ENCODE data around the gene OSBP2. TPM values are rescaled to one million over a fixed set of nuclear protein-coding genes. Genes with fewer than 3 reads are reported as not detected.
"Not testable (repeated sequence)": the region's sequence is repeated elsewhere in the genome, so short reads cannot be mapped to it uniquely, and the experiment has no call there.

The OSBP2 gene
- total RNA-seq, 2 donors from 2014 or later: 2.9 to 5.1 TPM

DNA sequence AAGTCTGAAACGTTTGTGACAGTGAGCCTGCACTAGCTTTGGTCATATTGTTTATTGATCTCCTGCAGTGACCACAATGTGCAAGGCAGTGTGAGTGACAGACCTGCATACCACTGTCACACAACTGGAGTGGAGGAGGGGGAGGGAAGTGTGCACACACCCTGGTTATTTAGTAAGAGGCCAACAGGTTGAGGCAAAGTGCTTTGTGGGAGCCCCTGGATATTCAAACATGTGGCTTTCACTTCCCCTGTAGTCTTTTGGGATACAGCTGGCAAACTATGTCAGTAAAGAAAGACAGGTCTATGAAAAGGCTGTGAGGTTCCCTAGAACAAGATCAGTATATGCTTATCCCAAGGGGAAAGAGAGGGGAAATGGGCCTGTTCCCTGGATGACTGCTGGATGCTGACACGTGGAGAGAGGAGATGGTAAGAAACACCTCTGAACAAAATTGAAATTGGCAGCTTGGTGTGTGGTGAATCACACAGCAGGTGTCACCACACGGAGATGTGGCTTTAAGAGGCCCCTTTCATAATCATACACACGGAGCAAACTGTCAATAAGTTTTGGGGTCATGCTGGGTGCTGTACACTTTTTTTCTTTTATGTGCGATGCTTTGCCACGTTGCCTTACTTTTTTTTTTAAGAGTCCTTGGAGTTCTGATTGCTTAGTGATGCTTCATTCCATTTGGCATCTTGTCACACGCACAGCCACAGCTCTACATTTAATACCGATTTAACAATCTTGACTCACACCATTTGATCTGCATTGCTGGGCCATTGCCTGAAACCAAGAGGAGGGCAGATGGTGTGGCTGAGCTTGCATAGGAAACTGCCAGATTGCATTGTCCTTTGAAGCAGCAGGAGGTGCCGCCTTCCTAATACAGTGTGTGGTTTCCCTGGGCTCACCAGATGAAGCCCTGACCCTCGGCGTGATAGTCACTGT lies 11.3 kb downstream of the OSBP2 start:
- ATAC-seq (no peak), DNase-seq (no peak)
- intact Hi-C loops (cut with DNase I, micrococcal nuclease): no loop called here

DNA sequence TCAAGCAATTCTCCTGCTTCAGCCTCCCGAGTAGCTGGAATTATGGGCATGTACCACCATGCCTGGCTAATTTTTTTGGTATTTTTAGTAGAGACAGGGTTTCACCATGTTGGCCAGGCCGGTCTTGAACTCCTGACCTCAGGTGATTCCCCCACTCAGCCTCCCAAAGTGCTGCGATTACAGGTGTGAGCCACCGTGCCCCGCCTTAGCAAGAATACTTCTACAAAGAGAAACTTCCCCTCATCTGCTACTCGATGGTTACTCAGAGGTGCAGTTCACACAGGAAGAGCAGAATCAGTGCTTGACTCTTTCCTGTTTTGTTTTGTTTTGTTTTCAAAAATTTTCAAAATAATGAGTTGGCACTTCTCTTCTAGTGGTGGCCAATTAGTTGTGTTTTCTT lies 15.3 kb downstream of the OSBP2 start:
- DNase-seq; ATAC-seq; intact Hi-C loops (cut with DNase I, micrococcal nuclease): not testable (repeated sequence)

DNA sequence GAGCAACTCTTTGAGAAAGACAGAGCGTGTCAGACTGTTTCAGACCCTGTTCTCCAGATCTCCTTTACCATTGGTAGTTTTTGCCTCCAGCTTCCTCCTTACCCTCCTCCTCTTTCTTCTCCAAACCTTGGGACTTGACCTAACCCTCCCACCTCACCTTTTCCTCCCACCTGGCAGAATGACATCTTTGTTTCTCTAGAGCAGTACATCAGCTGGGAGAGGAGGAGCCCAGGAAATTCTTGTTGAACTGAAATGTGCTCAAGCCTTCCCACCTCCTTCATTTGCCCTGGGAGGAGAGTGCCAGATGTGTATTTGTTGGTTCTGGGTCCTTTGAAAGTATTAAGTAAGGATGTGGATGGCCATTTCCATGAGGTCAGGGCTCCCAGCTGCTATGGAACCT lies 17.4 kb downstream of the OSBP2 start:
- DNase-seq (no peak), ATAC-seq (no peak)
- intact Hi-C loops (cut with DNase I, micrococcal nuclease): no loop called here

DNA sequence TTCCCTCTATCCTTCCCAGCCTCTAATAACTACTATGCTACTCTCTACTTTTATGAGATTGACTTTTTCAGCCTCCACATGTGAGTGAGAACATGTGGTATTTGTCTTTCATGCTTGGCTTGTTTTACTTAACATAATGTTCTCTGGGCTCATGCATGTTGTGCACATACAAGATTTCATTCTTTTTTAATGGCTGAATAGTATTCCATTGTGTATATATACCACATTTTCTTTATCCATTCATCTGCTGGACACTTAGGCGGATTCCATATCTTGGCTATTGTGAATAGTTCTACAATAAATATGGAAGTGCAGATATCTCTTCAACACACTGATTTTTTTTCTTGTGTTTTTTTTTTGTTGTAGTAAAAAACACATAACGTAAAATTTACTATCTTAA lies 19.4 kb downstream of the OSBP2 start:
- intact Hi-C loops (cut with DNase I, micrococcal nuclease): no loop called here
- DNase-seq: no peak
- ATAC-seq: no peak

DNA sequence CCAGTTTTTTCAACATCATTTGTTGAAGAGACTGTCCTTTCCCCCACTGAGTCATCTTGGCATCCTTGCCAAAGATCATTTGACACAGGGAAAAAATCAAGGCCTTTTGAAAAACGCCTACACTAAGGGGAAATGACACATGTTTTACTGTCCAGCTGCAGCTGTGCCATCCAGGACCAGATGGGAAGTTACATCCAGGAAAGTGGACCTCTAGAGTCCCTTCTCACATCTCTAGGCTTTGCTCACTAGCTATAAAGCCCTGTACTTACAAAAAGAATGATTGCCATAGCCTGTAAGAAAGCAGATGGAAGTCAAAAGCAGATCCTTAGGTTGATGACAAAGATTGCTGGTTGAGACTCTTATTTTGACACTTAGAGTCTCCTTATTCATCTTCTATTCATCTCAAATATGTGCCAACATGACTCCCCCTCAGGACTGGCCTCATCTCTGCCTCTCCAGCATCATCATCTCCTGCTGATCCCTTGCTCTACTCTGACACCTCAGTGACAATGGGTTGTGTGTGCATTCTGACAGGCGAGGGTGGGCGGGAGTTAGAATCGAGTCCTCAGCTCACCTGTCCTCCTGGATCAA lies 22.8 kb downstream of the OSBP2 start:
- ATAC-seq: no peak
- intact Hi-C loops (cut with DNase I, micrococcal nuclease): no loop called here
- DNase-seq: no peak

DNA sequence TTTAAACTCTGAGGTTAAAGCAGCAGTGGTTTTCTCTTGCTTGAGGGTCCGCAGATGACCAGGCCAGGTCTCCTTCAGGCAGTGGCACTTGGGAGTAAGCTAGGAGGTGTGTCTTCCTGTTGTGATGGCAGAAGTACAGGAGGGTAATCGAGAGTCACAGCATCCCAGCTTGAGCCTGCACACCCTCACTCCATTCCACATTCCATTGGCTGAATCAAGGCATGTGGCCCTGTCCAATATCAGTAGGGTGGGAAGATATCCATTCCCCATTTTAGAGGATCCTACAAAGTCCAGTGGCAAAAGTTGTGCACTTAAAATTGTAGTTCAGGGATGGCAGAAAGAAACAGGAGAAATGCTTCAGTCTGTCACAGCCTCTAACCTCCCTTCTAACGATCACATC lies 23.3 kb downstream of the OSBP2 start:
- DNase-seq (no peak), ATAC-seq (no peak)
- intact Hi-C loops (cut with DNase I, micrococcal nuclease): no loop called here

DNA sequence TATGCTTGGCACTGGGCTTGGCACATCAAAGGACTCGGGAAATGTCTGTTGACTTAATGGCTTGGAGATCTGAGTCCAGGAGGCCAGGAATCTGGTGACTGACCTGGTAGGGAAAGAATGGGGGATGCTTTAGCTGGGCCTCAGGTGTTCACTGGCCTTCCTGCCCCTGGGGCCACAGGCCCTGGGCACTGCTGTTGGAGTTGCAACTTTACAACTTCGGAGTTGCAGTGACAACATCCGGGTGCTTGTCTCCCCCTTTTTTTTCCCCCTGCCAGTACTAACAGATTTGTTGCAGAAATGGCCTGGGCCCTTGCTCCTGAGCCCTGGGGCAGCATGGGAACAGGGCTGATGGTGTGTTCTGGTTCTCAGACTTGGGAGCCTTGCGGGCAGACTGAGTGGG lies 23.8 kb downstream of the OSBP2 start:
- ATAC-seq (no peak), DNase-seq (no peak)
- intact Hi-C loops (cut with DNase I, micrococcal nuclease): no loop called here

DNA sequence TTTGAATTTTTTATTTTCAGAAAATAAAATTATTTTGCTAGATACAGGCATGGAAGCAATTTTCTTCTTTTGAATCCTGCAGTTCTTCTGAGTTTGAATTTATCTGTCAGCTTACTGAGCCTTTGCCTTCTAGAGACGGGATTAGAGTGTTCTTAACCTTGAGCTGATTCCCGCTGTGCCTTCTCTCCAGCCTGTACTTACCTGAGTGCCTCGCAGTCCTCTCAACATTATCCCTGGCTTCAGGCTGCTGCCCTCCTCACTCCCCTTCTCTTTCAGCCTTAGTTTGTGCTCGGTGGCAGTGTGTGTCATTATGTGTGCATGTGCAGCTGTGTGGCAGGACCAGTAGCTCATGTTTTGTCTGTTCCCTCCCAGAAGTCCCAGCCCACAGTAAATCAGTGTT lies 24.3 kb downstream of the OSBP2 start:
- intact Hi-C loops (cut with DNase I, micrococcal nuclease): no loop called here
- no peak for DNase-seq
- ATAC-seq: no peak

DNA sequence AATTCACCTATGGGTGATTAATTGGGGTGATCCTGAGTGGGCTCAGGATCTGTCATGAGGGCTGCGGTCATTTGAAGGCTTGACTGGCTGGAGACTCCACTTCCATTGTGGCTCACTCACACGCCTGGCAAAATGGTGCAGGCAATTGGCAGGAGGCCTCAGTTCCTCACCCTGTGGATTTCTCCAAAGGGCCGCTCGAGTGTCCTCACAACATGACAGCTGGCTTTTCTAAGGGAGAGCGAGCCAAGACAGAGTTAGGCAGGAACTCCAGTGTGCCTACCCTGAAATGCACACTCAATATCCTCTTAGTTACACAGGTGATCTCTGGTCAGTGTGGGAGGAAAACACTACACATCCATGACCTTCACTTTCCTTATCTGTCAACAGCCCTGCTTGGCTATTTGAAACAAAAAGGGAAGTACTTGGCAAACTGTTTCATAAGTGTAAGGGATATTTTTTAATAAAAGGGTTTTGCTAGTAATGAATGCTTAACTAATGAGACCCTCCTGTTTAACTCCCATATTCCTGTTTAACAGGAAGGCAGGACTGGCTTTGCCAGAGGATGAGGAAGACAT lies 25.7 kb downstream of the OSBP2 start:
- DNase-seq: no peak
- intact Hi-C loops (cut with DNase I, micrococcal nuclease): no loop called here
- no peak for ATAC-seq

DNA sequence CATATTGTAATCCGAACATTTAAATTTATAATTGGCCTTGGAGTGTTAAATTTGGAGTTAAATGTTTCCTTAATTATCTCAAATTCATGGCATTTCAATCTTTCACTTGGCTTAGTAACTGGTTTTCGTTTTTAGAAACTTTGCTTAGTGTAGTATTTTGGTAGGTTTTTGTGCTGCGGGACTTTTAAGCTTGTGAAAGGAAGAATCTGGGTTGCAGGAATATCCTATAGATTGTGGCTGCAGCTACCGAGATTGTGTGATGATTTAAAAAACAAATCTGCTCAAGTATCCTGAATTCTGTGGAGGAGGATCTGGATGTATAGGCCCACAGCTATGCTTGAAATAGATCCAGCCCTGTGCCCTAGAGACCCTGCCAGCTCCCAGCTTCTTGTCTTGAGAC lies 27.1 kb downstream of the OSBP2 start:
- DNase-seq (no peak), ATAC-seq (no peak)
- intact Hi-C loops (cut with DNase I, micrococcal nuclease): no loop called here

DNA sequence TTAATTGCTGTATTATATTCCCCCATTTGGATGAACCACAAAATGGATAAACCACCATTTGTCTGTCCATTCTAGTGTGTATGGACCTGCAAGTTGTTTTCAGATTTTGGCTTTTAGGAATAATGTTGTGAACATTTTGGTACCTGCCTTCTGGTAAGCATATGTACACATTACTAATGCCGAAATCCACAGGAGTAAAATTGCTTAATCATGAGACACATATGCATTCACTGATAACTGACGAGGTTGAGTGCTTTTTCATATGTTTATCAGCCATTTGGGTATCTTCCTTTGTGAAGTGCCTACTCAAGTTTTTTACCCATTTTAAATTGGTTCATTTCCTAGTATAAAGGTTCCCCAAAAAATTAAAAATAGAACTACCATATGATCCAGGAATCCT lies 34.2 kb downstream of the OSBP2 start:
- ATAC-seq (no peak), DNase-seq (no peak)
- intact Hi-C loops (cut with DNase I, micrococcal nuclease): no loop called here

DNA sequence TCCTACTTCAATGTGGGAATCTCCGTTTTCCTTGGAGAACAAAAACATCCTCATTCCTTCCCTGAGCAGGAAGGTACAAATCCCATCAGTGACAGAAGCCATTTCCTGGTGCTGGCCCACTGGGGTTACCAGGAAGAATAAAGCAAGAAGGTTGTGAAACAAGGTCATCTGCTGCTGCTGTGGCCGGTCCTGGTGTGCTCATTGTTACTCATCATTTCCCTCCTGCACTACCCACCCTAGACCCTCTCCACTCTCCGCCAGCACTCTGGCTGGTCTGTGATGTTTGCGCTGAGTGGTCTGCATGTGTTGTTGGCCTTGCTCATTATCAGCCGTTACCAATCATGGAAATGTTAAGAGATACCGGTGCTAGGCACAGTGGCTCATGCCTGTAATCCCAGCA lies 37.0 kb downstream of the OSBP2 start:
- ATAC-seq: no peak
- no peak for DNase-seq
- intact Hi-C loops (cut with DNase I, micrococcal nuclease): no loop called here

DNA sequence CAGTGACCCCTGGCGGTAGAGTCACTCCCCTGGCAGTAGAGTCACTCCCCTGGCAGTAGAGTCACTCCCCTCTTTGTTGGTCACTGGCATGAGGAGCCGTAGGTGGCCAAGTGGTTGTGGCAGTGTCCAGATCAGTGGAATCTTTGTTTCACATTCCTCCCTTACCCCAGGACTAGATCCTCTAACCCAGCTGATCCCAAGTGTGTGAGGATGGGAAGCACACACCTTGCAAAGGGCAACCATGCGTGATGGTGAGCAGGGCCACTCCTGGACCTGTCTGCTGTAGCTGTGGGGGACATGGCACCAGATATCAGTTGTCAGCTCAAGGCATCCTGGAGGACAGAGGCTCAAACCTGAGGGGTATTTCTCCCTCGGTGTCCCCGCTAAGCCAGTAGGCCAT lies 37.8 kb downstream of the OSBP2 start:
- ATAC-seq (no peak), DNase-seq (no peak)
- intact Hi-C loops (cut with DNase I, micrococcal nuclease): no loop called here

DNA sequence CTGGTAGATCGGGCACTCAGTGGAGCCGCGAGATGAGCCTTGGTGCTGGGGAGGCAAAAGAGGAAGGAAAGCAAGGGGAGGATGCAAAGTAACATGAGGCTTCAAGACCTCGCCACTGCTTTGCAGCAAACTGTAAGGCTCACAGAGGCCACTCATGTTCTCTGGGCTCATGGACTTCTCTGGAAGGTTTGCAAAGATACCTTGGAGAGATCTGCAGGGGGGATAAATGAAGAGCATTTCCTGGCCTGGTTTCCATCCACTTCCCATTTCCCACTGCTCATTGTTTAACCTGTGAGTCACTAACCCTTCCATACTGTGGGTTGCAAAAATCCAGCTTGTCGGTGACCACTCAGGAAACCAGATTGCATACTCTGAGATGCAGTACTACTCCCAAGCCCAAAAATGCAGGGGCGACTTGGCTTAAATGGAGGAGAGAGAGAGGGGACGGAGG lies 38.5 kb downstream of the OSBP2 start:
- DNase-seq: no peak
- intact Hi-C loops (cut with DNase I, micrococcal nuclease): no loop called here
- no peak for ATAC-seq

DNA sequence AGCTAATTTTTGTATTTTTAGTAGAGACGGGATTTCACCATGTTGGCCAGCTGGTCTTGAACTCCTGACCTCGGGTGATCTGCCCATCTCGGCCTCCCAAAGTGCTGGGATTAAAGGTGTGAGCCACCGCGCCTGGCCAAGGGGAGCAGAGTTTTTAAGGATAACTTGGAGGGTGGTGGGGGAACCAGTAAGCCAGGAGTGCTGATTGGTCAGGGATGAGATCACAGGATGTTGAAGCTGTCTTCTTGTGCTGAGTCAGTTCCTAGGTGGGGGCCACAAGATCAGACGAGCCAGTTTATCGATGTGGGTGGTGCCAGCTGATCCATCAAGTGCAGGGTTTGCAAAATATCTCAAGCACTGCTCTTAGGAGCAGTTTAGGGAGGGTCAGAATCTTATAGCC lies 45.3 kb downstream of the OSBP2 start:
- ATAC-seq, DNase-seq: not testable (repeated sequence)
- intact Hi-C loops (cut with DNase I, micrococcal nuclease): loop anchor here in 1 of 2 donors (10.0 kb wide), 1 partner anchor 55 kb away; no protein-coding TSS in a partner anchor

DNA sequence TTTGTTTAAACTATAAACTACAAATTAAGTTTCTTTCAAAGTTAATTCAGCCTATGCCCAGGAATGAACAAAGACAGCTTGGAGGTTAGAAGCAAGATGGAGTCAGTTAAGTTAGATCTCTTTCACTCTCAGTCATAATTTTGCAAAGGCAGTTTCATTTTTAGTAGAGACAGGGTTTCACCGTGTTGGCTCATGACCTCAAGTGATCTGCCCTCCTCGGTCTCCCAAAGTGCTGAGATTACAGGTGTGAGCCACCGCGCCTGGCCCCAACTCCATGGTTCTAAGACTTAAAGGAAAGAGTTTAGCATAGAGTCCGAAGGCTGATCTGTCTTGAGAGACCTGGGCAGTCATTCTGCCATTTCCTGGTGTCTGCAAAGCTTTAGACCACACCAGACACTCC lies 45.8 kb downstream of the OSBP2 start:
- ATAC-seq, DNase-seq: not testable (repeated sequence)
- intact Hi-C loops (cut with DNase I, micrococcal nuclease): loop anchor here in 1 of 2 donors (10.0 kb wide), 1 partner anchor 56 kb away; no protein-coding TSS in a partner anchor

DNA sequence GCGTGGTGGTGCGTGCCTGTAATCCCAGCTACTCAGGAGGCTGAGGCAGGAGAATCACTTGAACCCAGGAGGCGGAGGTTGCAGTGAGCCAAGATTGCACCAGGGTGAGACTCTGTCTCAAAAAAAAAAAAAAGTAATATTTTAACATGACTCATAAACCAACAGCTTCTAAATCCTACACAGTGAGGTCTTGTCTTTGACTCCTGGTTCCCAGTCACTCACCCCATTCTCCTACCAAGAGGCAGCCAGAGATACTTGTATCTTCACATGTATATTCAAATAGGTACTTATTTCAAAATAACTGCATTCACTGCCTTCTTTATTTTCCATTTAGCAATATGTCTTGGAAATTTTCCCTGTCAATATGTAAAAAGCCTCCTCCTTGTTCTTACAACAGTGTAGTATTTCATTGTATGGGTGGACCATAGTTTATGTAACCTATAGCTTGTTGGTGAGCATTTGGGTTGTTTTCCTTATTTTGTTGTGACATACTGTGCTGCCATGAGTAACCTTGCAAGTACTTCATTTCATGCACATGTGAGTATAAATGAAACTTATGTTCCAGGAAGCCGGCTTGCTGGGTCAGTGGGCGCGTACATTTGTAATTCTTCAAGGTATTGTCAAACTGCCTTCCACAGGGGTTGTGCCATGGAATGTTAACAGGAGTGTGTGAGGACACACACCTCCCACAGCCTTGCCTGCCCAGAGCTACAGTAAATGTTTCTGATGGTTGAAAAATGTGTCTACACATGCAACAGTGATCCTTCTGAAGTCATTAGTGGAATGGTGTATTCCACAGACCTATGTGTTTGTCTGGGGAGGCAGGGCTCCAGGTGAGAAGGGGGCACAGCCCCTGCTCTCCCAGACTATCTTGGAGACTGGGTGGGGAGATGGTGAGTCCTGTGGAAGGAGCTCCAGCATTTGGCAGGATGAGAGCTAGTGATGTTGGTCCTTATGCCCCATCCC lies 47.9 kb downstream of the OSBP2 start:
- DNase-seq: no peak
- intact Hi-C loops (cut with DNase I, micrococcal nuclease): loop anchor here in 1 of 2 donors (10.0 kb wide), 1 partner anchor 58 kb away; no protein-coding TSS in a partner anchor

DNA sequence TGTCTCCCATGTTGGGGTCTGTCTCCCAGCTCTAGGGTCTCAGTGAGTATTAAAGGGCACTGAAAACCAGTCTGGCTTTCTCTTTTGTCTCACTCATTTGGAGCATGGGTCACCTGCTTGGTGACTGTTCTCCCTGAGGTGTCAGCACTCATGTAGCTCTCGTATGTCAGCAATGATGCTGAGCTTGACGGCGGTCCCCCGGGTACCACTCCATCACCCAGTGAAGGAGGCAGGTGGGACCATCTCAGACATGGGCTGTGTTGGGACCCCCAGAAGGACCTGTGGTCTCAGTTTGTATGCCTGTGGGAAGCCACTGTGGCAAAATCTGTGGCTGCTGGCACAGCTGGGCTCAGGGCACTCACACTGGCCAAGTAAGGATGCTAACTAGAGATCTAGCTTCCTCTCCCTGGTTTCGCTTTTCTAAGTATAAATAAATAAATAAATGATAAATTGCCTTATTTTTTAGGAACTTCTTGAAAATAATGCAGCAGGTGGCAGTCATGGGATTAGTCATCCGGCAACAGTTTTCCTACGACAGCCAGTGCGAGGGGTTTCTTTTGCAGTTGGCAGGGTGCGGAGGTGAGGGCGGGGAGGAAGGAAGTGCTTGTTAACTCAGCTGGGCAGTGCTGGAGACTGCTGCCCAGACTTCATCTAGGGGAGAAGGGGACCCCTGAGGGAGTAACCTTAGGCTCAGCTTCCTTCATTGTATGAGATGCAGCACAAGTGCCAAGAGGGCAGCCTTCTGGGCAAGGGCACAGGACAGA lies 48.8 kb downstream of the OSBP2 start:
- DNase-seq (no peak), ATAC-seq (no peak)
- intact Hi-C loops (cut with DNase I, micrococcal nuclease): loop anchor here in 1 of 2 donors (10.0 kb wide), 1 partner anchor 59 kb away; no protein-coding TSS in a partner anchor

More for the DNA sequence above, 47.9 kb downstream of the OSBP2 start:
- ATAC-seq: no peak

Data from left colon (tissue), 2 donors.